HG03196 (cell line): ENCODE data around the gene BACH1.
"Not testable (repeated sequence)": the region's sequence is repeated elsewhere in the genome, so short reads cannot be mapped to it uniquely, and the experiment has no call there.

Source experiments
- ATAC-seq: cut with Tn5 transposase; IDR thresholded peaks from one replicate; pipeline ENCODE4 v1.9.1; 2021; ENCODE audit not compliant: unreplicated experiment

BACH1 gene

DNA sequence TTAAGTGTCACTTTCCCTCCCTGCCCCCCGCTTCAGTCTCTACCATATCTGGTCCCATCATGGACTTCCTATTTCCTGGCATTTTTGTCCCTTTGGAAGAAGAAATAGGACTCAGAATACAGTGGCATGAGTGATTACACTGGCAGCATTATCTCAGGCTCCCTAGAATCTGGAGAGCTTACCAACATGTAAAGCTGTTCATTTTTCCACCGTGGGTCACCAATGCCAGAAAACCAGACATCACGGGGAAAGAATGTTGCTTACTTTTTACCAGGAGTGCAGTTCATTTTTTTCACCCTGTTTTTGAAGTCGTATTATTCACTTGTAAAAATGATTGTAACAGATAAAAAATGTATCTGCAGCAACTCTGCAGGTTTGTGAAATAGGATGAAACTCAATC lies 44.8 kb downstream of the BACH1 start:
- no peak for ATAC-seq

DNA sequence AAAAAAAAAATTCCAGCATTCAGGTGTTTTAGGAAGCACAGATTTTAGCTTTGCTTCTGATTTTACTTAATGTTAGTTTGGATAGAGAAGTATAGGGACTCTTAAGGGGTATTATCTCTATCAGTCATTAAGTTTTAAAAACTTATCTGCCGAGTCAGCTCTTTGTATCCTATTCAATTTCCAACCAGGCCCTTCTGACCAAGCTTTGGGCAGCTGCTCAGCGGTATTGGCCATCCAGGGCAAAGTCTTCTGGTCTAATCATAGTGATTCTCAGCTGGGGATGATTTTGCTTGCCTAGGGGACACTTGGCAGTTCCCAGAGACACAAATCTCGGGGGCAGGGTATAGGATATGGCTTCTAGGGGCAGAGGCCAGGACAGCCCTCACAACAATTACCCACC lies 47.6 kb downstream of the BACH1 start:
- no peak for ATAC-seq

DNA sequence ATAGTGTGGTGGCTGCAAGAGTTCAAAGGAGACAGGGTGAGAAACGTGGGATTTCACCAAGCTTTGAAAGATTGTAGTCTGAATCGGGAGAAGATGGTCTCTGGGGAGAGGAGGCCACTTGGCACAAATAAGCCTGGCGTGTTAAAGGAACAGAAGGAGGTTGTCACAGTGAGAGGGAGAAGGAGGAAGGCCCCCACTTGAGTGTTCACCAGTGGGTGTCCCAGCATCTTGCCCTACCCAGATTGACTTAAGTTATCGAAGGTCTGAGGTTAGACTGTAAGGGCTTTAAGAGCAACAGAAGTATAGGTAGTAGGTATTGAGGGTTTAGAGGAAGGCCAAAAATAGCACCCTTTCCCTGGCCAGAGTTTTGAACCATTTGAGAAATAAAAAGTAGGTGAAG lies 48.0 kb downstream of the BACH1 start:
- no peak for ATAC-seq

DNA sequence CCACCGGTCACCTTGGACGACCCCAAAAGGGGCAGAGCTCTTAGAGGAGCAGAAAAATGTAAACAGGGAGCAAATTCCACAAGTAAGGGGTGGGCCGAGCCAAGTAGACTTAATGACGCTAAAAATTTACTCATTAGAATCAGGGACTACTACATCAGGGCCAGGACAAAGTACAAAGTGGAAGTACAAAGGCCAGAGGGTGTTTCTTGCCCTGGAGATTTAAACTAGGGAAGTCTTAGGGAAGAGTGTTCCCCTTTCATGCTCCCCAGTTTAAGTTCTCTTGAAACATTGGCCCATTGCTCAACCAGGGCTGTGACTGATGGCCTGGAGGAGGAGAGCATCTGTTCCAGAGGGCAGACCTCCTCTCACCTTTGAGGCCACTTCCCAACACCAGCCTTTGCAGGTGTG lies 48.6 kb downstream of the BACH1 start:
- no peak for ATAC-seq

DNA sequence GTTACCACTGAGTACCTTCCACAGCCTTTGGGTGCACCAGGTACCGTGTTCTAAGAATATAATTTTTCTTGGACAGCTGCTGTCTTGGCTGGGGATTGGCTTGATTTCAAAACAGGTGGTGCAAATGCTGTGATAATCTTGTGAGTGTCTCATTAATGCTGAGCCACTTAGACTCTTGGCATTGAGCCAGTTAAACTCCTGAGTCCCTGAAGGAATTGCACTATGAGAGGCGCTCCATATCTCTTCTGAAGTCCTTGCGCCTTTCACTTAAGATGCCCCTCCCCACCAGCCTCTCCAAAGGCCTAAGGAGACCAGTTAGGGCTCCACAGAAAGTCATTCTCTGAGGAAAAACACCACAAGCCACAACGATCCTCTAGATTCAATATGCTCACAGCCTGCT lies 51.0 kb downstream of the BACH1 start:
- no peak for ATAC-seq

DNA sequence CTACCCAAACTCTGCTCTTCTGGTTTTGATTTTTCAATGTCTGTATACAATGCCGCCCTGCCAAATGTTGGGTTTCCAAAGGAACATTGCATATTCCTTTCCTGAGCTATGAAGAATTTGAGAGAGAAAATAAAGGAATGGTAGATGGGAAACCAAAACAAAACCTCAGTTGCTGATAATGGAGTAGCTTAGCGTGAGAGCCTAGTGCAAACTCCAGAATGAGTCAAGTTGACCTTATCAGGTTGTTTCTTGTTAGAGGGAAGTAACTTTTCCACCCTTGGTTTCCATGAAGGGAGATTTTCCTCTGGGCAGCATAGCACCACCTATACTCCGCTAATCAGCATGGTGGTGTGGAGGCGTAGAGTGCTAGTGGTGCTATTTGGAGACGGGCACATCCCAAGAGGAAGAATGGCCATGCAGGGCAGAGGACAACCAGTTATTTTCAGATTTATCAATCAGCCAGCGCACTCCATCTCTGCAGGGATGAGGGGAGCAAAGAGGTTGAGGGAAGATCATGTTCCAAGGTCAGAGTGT lies 51.6 kb downstream of the BACH1 start:
- no peak for ATAC-seq

DNA sequence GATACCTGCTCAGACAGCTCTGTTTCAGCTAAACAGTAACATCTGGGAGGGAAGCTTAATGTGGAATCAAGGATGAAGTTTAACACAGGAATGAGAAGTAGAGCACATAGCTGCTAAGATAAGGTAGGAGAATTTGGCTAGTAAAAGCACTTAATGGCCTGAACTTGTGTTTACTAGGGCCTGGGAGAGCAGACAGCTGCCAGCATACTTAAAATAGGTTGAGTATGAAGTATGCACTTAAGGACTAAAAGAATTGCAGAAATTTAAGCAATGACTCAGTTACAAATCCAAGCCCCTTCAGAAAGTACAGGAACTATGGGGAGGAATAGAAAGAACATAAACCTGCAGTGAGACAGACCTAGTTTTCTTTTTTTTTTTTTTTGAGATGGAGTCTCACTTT lies 53.0 kb downstream of the BACH1 start:
- ATAC-seq = no peak

DNA sequence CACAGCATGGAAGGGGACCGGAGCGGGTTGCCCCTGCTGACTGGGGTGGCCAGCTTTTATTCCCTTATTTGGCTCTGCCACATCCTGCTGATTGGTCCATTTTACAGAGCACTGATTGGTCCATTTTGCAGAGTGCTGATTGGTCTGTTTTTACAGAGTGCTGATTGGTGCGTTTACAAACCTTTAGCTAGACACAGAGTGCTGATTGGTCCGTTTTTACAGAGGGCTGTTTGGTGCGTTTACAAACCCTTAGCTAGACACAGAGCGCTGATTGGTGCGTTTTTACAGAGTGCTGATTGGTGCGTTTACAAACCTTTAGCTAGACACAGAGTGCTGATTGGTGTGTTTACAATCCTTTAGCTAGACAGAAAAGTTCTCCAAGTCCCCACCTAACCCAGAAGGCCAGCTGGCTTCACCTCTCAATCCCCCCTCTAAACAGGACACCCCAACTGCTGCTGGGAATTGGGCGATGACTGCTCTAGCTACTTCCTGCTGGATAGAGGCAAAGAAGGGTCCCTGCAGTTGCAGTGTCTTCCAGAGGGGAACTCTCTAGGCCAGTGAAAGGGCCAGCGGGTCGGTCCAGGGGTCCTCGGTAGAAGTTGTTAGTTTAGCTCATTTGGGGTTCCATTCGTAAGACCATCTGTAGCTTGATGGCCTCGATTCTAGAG lies 56.5 kb downstream of the BACH1 start:
- ATAC-seq = not testable (repeated sequence)

DNA sequence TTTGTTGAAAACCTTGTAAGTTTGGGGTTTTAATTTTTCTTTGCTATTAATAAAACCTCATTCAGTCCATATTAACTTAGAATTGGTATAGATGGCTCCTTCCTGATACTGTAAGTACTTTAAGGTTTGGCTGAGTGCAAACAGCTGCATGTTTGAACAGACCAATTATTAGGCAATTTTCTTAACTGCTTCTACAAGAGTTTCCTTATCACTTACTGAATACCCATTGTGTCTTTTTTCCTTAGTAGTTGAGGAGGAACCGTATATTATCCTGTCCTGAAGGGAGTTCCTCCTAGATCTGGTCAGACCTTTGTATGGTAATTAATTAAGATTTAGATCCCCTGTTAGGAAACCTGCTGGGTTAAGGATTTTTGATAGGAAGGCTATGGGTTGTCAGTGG lies 57.6 kb downstream of the BACH1 start:
- ATAC-seq = not testable (repeated sequence)

DNA sequence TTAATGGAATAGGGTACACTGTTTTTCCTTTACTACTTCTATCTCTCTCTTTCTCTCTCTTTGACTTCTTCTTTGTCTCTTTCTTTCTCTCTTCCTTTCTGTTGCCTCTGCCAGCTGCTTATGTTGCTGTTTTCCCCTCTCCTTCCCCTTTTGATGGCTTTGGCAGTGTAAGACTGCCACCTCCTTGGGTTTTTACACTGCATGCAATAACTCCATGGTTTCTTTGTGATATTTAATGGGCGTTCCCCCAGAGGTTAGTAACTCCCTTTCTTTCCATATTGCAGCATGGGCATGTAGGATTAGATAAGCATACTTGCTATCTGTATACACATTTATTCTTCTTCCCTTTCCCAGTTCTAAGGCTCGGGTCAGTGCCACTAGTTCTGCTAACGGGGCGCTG lies 58.1 kb downstream of the BACH1 start:
- not testable (repeated sequence) for ATAC-seq

DNA sequence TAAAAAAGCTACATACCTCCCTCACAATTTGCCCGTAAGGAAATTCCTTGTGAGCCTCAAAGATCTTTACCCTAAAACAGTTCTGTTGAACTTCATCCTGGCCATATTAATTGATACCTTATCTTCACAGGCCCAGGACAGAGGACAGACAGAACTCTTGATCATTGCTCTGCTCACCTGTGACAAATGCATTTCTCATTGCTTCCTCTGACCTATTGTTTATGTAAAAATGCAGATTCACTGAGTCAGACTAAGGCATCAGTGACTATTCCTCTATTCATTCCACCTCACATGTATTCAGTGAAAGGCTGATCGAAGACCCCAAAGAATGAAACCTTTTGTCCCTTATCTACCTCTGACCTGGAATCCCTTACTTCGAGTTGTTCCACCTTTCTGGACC lies 61.0 kb downstream of the BACH1 start:
- ATAC-seq = no peak

DNA sequence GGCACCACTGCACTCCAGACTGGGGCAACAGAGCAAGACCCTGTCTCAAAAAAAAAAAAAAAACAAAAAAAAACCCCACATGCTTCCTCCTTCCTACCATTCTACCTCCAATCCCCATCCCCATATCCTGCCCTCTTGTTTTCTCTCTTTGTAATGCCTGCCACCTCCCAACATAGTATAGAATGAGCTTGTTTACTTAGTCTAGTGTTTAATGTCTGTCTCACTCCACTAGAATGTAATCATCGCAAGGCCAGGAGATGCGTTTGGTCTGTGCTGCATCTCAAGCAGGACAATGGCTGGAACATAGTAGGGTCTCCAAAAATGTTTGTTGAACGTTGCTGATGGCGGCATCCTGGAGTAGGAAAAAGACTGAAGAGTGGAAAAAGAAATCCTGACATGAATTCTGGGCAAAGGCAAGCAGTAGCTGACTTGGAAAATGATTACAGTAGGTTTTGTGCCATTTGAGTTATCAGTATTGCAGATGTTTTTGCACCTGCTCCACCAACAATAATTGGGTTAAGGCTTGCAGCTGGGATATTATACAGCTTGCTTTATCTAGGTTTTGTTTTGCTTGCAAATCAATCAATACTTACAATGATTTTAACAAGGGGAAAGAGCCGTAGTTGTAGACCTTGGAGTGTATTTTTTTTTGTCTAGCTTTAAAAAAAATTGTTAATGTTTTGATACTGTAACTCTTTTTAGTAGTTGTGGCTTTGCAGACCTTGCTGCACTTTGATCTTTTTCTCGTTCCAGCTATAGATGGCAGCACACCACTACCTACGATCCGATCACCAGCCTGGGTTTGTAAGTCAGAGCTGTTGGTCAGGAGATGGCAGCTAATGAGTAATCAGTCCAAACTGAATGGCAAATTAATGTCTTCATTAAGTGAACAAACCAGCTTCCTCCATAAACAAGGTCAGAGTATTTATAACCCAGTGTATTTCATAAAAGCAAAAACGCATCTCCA lies 62.4 kb downstream of the BACH1 start:
- ATAC-seq = no peak

DNA sequence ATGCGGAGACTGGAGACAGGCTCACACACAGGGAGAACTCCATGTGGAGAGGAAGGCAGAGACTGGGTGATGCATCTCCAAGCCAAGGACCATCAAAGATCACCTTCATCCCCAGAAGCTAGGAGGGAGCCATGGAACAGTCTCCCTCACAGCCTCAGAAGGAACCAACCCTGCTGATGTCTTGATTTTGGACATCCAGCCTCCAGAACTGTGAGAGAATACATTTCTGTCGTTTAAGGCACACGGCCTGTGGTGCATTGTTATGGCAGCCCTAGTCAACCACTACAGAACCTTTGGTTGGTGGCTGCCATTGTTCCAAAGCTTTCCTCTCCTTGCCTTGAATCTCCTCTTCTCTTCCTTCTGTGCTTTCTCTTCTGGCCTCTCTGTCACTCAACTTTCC lies 64.0 kb downstream of the BACH1 start:
- ATAC-seq = no peak

DNA sequence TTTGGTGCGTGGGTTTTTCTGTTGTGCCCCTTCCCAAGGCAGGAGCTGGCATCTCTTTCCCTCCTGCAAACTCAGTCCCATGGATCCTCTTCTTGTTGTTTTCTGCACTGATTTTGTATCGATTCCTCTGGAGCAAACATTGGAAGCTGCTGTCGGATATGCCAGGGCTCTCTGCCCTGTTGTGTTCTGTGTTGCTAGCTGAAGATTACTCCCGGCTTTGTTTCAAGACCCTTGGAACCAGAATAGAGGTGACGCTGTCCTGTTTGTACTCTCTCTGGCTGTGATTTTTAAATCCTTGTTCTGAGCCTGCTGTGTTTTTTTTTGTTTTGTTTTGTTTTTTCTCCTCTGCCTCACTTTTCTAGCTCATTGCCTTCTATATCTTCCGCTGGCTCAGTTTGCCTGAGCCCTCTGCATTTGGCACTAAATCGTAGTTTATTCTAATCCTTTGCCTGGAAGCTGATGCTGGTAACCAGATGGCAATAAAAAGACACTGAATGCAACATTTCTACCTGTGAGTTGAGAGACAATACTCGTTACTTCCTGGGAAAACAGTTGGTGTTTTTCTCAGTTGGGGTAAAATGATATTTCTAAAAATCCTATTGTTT lies 67.0 kb downstream of the BACH1 start:
- ATAC-seq = no peak

DNA sequence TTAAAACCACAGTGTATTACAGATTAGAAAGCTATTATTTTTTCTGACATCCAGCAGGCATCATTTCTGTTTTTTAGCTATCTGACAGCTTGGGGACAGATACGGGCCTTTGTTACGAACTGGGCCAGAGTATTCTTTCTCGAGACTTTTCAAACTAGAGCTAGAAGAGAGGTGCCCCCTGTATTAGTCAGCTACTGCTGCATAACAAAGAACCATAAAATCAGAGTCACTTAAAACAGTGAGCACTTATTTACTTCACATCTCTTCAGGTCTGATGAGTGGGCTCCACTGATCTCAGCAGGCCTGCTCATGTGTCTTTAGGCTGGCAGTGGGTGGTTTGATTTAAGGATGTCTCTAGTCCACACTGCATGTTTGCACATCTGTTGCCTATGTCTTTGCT lies 67.8 kb downstream of the BACH1 start:
- no peak for ATAC-seq

DNA sequence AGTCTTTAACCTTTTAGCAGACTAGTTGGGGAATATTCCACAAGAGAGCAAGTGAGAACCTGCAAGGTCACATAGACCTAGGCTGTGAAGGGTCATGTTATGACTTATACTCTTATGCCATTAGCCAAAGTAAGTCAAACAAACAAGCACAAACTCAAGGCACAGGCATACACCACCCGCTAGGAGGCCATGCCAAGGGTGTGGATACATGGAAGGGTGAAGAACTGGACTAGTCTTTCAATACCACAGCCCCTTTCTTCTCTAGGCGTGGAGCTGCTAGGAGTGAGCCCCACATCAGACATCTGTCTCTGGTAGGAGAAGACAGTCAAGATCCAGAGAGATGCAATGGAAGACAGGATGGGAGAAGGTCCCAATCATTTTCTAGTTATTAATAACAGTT lies 68.6 kb downstream of the BACH1 start:
- no peak for ATAC-seq

DNA sequence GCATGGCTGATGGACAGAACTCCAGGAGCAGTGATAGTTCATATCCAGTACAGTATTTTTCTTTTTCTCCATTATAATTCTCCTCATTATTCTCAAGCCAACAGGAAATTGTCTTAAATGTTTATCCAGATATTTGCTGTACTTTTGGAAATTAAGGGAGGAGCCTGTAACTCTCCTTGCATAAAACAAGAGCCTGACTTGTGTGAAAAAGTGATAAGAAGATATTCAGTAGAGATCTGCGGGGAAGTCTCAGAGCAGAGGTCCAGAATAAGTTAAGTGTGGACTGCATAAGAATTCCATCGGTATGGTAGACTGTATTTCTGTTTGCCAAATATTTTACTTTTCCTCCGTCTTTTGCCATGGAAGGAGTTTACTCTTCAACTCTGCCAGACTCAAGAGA lies 70.2 kb downstream of the BACH1 start:
- no peak for ATAC-seq

DNA sequence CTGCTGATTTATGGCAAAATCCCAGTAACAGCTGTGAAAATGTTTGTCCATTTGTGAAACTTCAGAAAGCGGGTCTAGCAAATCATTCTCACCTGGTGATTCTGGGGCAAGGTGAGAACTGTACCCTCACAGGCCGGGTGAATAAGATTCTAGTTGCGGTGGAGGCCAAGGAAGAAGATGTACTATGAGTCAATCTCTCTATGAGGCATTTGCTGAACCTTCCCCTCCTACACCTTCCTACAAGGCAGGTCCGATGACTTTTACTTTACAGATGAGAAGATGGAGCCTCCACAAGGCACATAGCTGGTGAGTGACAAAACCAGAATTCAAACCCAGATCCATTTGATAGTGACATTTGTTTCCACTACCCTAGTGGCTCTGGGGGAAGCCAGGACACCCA lies 72.7 kb downstream of the BACH1 start:
- ATAC-seq = no peak

DNA sequence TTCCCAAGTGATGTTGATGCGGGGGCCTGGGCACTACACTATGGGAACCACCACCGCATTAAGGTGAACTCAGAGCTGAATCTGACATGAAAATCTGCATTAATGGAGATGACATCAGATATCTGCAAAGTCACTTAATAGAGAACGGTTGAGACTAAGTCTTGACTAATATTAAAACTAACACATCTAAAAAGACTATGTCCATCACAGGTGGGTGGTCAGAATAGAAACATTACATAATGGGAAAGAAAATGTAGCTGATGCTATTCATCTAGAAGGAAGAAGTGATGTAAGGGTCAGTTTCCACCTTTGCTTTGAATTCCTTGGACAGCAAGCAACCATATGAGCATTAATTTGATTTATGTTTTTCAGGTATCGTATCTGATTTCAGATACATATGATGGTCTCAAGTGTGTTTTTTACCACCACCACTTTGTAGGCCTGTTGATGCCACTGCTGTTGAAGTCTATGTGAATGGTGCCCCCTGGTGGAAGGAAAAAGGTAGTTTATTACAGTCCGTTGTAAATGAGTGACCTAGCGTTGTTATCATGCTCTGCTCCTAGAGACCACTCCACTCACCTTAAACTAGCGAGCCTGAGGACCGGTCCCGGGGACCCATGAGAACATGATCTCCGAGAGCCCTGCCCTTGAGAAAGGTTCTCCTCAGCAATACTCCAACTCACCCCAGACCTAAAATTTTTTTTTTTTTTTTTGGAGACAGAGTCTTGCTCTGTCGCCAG lies 73.5 kb downstream of the BACH1 start:
- ATAC-seq = peak; percentile 50

DNA sequence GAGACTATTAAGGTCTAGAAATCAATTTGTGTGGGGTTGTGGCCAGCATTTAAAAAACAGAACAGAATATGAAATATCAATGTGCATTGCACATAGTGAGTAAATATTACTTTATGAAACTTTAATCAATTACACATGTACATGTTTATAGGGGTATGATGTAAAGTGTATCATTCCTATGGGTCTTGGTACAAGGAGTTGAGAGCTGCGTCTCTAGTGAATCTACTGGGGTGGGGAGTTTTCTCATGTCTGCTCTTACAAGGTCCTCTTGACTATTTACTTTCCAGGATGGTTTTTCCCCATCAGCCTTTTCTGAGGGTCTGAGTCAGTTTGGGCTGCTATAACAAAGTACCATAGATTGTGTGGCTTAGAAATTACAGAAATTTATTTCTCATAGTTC lies 75.8 kb downstream of the BACH1 start:
- no peak for ATAC-seq

DNA sequence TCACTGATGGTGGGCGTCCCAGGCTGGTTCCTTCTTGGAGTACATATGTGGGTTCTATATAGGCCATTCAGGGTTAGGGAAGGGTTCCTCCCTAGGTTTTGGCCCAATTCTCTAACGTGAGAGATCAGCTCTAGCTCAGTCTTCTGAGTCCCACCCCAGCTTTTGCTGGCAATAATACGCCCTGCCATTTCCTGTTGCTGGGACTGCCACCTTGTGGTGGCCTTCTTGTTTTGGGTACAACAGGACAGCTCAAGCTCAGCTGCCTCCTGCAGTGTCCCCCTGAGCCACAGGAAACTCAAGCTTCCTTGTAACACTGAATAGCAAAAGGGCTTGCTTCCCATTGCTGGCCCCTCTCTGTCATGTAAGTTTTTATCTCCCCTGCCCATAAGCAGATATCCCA lies 77.8 kb downstream of the BACH1 start:
- peak; percentile 69 for ATAC-seq
